IMR-90 (cell line): ENCODE measurements around the gene VAV1. TPM values are rescaled to one million over a fixed set of nuclear protein-coding genes. Genes with fewer than 3 reads are reported as not detected.

ENCODE experiments used
- ATAC-seq: fragments of 200-7000 bp; cut with Tn5 transposase; 2 replicates; pipeline ENCODE4 v1.9.1; 2020; ENCODE audit warnings: low read depth, mild to moderate bottlenecking, moderate library complexity
- BruUV-seq: library from RNA; stranded (reverse); fragments of 400-500 nt; replicated peaks from 2 replicates; lab custom pipeline; 2021; lab: Mats Ljungman, UMichigan
- CTCF ChIA-PET: fragments of 300-600 bp; formaldehyde crosslinking; extraction: SDS; loops from one replicate; lab custom pipeline; 2021; ENCODE audit warnings: antibody characterized with exemption; lab: Yijun Ruan, JAX
- POLR2A ChIA-PET: fragments of 300-600 bp; sonication (Branson Sonifier 250); formaldehyde crosslinking; loops from one replicate; lab custom pipeline; 2022; ENCODE audit warnings: antibody characterized with exemption; ENCODE audit not compliant: unreplicated experiment; lab: Charles Lee
- DNase-seq: peaks from one replicate; pipeline ENCODE4 v3.0.0; 2013
- H2AFZ ChIP-seq: replicated peaks from 2 replicates; pipeline ENCODE3; 2013; ENCODE audit warnings: low read length, mild to moderate bottlenecking; ENCODE audit not compliant: poor library complexity
- H2AK5ac ChIP-seq: 2 replicates; pipeline ENCODE4 v1.6.1; 2013; ENCODE audit warnings: low read depth, low read length, inconsistent platforms
- H2AK9ac ChIP-seq: replicated peaks from 2 replicates; pipeline ENCODE3; 2013; ENCODE audit warnings: mild to moderate bottlenecking, low read depth, low read length, moderate library complexity; ENCODE audit not compliant: poor library complexity
- H2BK120ac ChIP-seq: 2 replicates; pipeline ENCODE4 v1.6.1; 2013; ENCODE audit warnings: low read depth, low read length, inconsistent platforms
- H2BK15ac ChIP-seq: 3 replicates; pipeline ENCODE4 v1.6.1; 2013; ENCODE audit warnings: low read depth, low read length, inconsistent platforms
- H2BK20ac ChIP-seq: 2 replicates; pipeline ENCODE4 v1.6.1; 2013; ENCODE audit warnings: low read depth, mild to moderate bottlenecking, inconsistent platforms, low read length, moderate library complexity
- H2BK5ac ChIP-seq: 2 replicates; pipeline ENCODE4 v1.6.1; 2013; ENCODE audit warnings: mild to moderate bottlenecking, low read depth, low read length, inconsistent platforms; ENCODE audit not compliant: poor library complexity, severe bottlenecking
- H3K14ac ChIP-seq: replicated peaks from 2 replicates; pipeline ENCODE4 v1.6.1; 2013; ENCODE audit warnings: low read depth, low read length, inconsistent platforms
- H3K18ac ChIP-seq: 2 replicates; pipeline ENCODE4 v1.6.1; 2013; ENCODE audit warnings: low read depth, low read length, control low read depth
- H3K23ac ChIP-seq: 2 replicates; pipeline ENCODE4 v1.6.1; 2013; ENCODE audit warnings: low read depth, low read length, inconsistent platforms
- H3K27ac ChIP-seq: 2 replicates; pipeline ENCODE4 v1.5.1; 2013; ENCODE audit warnings: mild to moderate bottlenecking, control low read depth, low read length; ENCODE audit not compliant: insufficient read depth
- H3K27me3 ChIP-seq: 2 replicates; pipeline ENCODE4 v1.6.1; 2013; ENCODE audit warnings: low read length; ENCODE audit not compliant: control insufficient read depth, insufficient read depth
- H3K36me3 ChIP-seq: 2 replicates; pipeline ENCODE4 v1.6.1; 2013; ENCODE audit warnings: low read length, mixed read lengths; ENCODE audit not compliant: control insufficient read depth, insufficient read depth
- H3K4ac ChIP-seq: 2 replicates; pipeline ENCODE4 v1.6.1; 2013; ENCODE audit warnings: low read depth, low read length, inconsistent platforms
- H3K4me1 ChIP-seq: 2 replicates; pipeline ENCODE4 v1.6.1; 2013; ENCODE audit warnings: low read length, mixed read lengths; ENCODE audit not compliant: control insufficient read depth, insufficient read depth
- H3K4me2 ChIP-seq: 2 replicates; pipeline ENCODE4 v1.6.1; 2013; ENCODE audit warnings: low read depth, mild to moderate bottlenecking, control low read depth, low read length, moderate library complexity
- H3K4me3 ChIP-seq: 2 replicates; pipeline ENCODE4 v1.5.1; 2013; ENCODE audit warnings: low read depth, mild to moderate bottlenecking, control low read depth, low read length, moderate library complexity; ENCODE audit not compliant: insufficient read depth
- H3K56ac ChIP-seq: 2 replicates; pipeline ENCODE4 v1.6.1; 2013; ENCODE audit warnings: low read length, inconsistent platforms; ENCODE audit not compliant: insufficient read depth; ENCODE audit errors: extremely low read depth
- H3K79me1 ChIP-seq, 2 experiments: 2 replicates each; pipeline ENCODE4 v1.6.1; 2013; ENCODE audit warnings: low read length in 2 of 2, inconsistent platforms in 1 of 2, low read depth in 1 of 2
- H3K9ac ChIP-seq: 2 replicates; pipeline ENCODE4 v1.6.1; 2013; ENCODE audit warnings: low read depth, low read length, control low read depth
- H3K9me1 ChIP-seq: 2 replicates; pipeline ENCODE4 v1.6.1; 2013; ENCODE audit warnings: low read length, inconsistent platforms; ENCODE audit not compliant: insufficient read depth
- H3K9me3 ChIP-seq: 2 replicates; pipeline ENCODE4 v1.6.1; 2013; ENCODE audit warnings: low read length; ENCODE audit not compliant: control insufficient read depth, insufficient read depth
- H4K20me1 ChIP-seq: 2 replicates; pipeline ENCODE4 v1.6.1; 2013; ENCODE audit warnings: low read length, inconsistent platforms; ENCODE audit not compliant: insufficient read depth
- H4K5ac ChIP-seq: 2 replicates; pipeline ENCODE4 v1.6.1; 2013; ENCODE audit warnings: mild to moderate bottlenecking, low read depth, low read length, control low read depth
- H4K8ac ChIP-seq, 2 experiments: 2 replicates each; pipeline ENCODE4 v1.6.1; 2013; ENCODE audit warnings: low read depth in 2 of 2, low read length in 2 of 2, control low read depth in 1 of 2, inconsistent platforms in 1 of 2
- H4K91ac ChIP-seq: 2 replicates; pipeline ENCODE4 v1.6.1; 2013; ENCODE audit warnings: low read depth, low read length, inconsistent platforms; ENCODE audit not compliant: insufficient read depth
- BHLHE40 ChIP-seq: fragments of 150-350 bp; IDR thresholded peaks from 2 replicates; pipeline ENCODE4 v1.6.1; 2016; ENCODE audit warnings: mild to moderate bottlenecking, low read depth, low read length
- CEBPB ChIP-seq: IDR thresholded peaks from 2 replicates; pipeline ENCODE4 v1.6.1; 2012; ENCODE audit warnings: low read depth, low read length, improper control_type of control experiment
- CHD1 ChIP-seq: IDR thresholded peaks from 2 replicates; pipeline ENCODE4 v1.6.1; 2012; ENCODE audit warnings: low read depth, low read length, improper control_type of control experiment
- FOS ChIP-seq: fragments of 150-350 bp; IDR thresholded peaks from 2 replicates; pipeline ENCODE4 v1.6.1; 2016; ENCODE audit warnings: low read depth, low read length
- MAFK ChIP-seq: IDR thresholded peaks from 2 replicates; pipeline ENCODE4 v1.6.1; 2012; ENCODE audit warnings: low read depth, low read length, improper control_type of control experiment
- MAZ ChIP-seq: IDR thresholded peaks from 2 replicates; pipeline ENCODE4 v1.6.1; 2012; ENCODE audit warnings: low read depth, mild to moderate bottlenecking, low read length, improper control_type of control experiment, moderate library complexity, borderline replicate concordance
- MXI1 ChIP-seq: IDR thresholded peaks from 2 replicates; pipeline ENCODE4 v1.6.1; 2012; ENCODE audit warnings: low read depth, mild to moderate bottlenecking, low read length, moderate library complexity, borderline replicate concordance
- NFE2L2 ChIP-seq: fragments of 150-350 bp; IDR thresholded peaks from 2 replicates; pipeline ENCODE4 v1.6.1; 2016; ENCODE audit warnings: low read depth, mild to moderate bottlenecking, low read length
- POLR2A ChIP-seq: IDR thresholded peaks from 2 replicates; pipeline ENCODE4 v1.6.1; 2012; ENCODE audit warnings: mild to moderate bottlenecking, low read depth, low read length
- RAD21 ChIP-seq: IDR thresholded peaks from 2 replicates; pipeline ENCODE4 v1.6.1; 2012; ENCODE audit warnings: low read length, improper control_type of control experiment
- RCOR1 ChIP-seq: IDR thresholded peaks from 2 replicates; pipeline ENCODE4 v1.6.1; 2012; ENCODE audit warnings: mild to moderate bottlenecking, low read length, improper control_type of control experiment; ENCODE audit not compliant: insufficient replicate concordance
- RFX5 ChIP-seq: IDR thresholded peaks from 2 replicates; pipeline ENCODE4 v1.8.0; 2012; ENCODE audit warnings: low read depth, mild to moderate bottlenecking, low read length, moderate library complexity
- SMC3 ChIP-seq: fragments of 150-350 bp; IDR thresholded peaks from 2 replicates; pipeline ENCODE4 v1.6.1; 2016; ENCODE audit warnings: low read depth, mild to moderate bottlenecking, antibody characterized with exemption, low read length, moderate library complexity
- WGBS, 2 experiments: methylation state at CpG; one replicate each; pipeline versions ENCODE4 v1.1.5 to v1.1.7; 2013; ENCODE audit warnings: missing lambda C conversion rate in 2 of 2; ENCODE audit not compliant: insufficient read length in 1 of 2; ENCODE audit errors: extremely low coverage in 2 of 2; 5-methylcytosine and 5-hydroxymethylcytosine counted together
- dilution Hi-C: fragments of 300-500 bp; cut with HindIII; formaldehyde crosslinking; loops from one replicate; pipeline ENCODE4 v1.14.3; 2018; ENCODE audit warnings: low sequenced_read_pairs; ENCODE audit not compliant: unreplicated experiment
- in situ Hi-C: fragments of 300-500 bp; cut with MboI; formaldehyde crosslinking; loops from 3 replicates; pipeline ENCODE4 v1.14.3; 2019; ENCODE audit warnings: low sequenced_read_pairs, inconsistent platforms, mixed read lengths
- intact Hi-C: fragments of 100-400 bp; cut with micrococcal nuclease; formaldehyde crosslinking; loops from 2 replicates; pipeline ENCODE4 v1.10.0; 2022
- polyA plus RNA-seq, 3 experiments: library from polyadenylated mRNA; depleted of rRNA; stranded (reverse); fragments of >200 nt; gene quantifications; 2 replicates each; pipeline ENCODE4 v1.2.3, GENCODE V29; 2012; ENCODE audit warnings: low replicate concordance in 1 of 3
- total RNA-seq: library from RNA; depleted of rRNA; stranded (reverse); fragments of >200 nt; gene quantifications from 2 replicates; pipeline ENCODE4 v1.2.3, GENCODE V29; 2012
- TF ChIP-seq, protein P1 (sequence below): conservative IDR thresholded peaks from 2 replicates; pipeline ENCODE4 v1.5.1; 2012; ENCODE audit warnings: mild to moderate bottlenecking, low read depth, low read length, improper control_type of control experiment
- TF ChIP-seq, protein P2 (sequence below): fragments of 150-350 bp; IDR thresholded peaks from 2 replicates; pipeline ENCODE4 v1.6.1; 2017; ENCODE audit warnings: mild to moderate bottlenecking, antibody characterized with exemption, low read length, low read depth
- TF ChIP-seq, protein P3 (sequence below): fragments of 150-350 bp; IDR thresholded peaks from 2 replicates; pipeline ENCODE4 v1.6.1; 2016; ENCODE audit warnings: low read depth, mild to moderate bottlenecking, low read length, moderate library complexity, borderline replicate concordance

VAV1 gene
- total and polyA plus RNA-seq, 2 of the 4 experiments (the other 2 are of a cell fraction): not detected

DNA sequence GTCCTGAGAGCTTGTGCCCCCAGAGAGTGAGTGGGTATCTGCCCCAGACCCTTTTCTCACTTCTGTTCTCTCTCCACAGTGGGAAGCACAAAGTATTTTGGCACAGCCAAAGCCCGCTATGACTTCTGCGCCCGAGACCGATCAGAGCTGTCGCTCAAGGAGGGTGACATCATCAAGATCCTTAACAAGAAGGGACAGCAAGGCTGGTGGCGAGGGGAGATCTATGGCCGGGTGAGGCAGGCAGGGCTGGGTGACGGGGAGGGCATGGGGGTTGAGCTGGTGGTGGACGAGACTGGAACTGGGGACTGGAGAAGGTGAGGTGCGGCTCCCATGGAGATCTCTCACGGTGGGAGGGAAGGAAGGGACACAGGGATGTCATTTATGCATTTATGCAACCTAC is 81.4 kb downstream of the VAV1 start:
- intact Hi-C loops: no loop called here
- no peak overlapping the region for H2AK5ac ChIP-seq
- dilution Hi-C loops: no loop called here

More for the DNA sequence above, 81.4 kb downstream of the VAV1 start:
- Histone ChIP-seq H4K91ac (no peak overlapping the region), H3K27me3 (no peaks in the 10 kb centered on the region), H3K9ac (no peak overlapping the region), H2BK5ac (no peak overlapping the region), H4K8ac (no peak overlapping the region), H3K4ac (no peak overlapping the region), H4K5ac (no peak overlapping the region), H3K4me1 (no peaks in the 10 kb centered on the region), H3K9me3 (no peaks in the 10 kb centered on the region), H2BK20ac (no peak overlapping the region), H3K4me2 (no peak overlapping the region), H2BK120ac (no peak overlapping the region), H2BK15ac (no peak overlapping the region), H3K36me3 (no peaks in the 10 kb centered on the region), H3K27ac (no peak overlapping the region), H2AK9ac (no peak overlapping the region), H3K79me1 (no peaks in the 10 kb centered on the region), H3K18ac (no peak overlapping the region), H3K23ac (no peak overlapping the region), H3K14ac (no peak overlapping the region), H4K20me1 (no peaks in the 10 kb centered on the region), H2AFZ (no peak overlapping the region), H3K9me1 (no peaks in the 10 kb centered on the region), H3K4me3 (no peak overlapping the region), H3K56ac (no peak overlapping the region)
- 80% methylated on average over 1 of the region's 11 CpGs; no CpG with 5 or more reads in 1 of the 2 experiments for WGBS, 2 experiments
- in situ Hi-C loops: loop anchor here (25.0 kb wide), 1 partner anchor 717 kb away; the partner anchor contains the start of gene ACSBG2
- DNase-seq (no peak), ATAC-seq (no peak)
- ChIA-PET POLR2A (no interaction called here), CTCF (interaction anchor here (1.0 kb wide), 1 partner anchor 9 kb away, joined by 3 read pairs; no protein-coding TSS in a partner anchor)
- TF ChIP-seq RAD21 (no peak), CEBPB (no peak), RFX5 (no peak), MXI1 (no peak), MAFK (no peak), SMC3 (no peak), POLR2A (no peak), FOS (no peak), MAZ (no peak), NFE2L2 (no peak), CHD1 (no peak), RCOR1 (no peak), BHLHE40 (no peak)
- TF ChIP-seq, protein P1, sequence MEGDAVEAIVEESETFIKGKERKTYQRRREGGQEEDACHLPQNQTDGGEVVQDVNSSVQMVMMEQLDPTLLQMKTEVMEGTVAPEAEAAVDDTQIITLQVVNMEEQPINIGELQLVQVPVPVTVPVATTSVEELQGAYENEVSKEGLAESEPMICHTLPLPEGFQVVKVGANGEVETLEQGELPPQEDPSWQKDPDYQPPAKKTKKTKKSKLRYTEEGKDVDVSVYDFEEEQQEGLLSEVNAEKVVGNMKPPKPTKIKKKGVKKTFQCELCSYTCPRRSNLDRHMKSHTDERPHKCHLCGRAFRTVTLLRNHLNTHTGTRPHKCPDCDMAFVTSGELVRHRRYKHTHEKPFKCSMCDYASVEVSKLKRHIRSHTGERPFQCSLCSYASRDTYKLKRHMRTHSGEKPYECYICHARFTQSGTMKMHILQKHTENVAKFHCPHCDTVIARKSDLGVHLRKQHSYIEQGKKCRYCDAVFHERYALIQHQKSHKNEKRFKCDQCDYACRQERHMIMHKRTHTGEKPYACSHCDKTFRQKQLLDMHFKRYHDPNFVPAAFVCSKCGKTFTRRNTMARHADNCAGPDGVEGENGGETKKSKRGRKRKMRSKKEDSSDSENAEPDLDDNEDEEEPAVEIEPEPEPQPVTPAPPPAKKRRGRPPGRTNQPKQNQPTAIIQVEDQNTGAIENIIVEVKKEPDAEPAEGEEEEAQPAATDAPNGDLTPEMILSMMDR: no peak
- TF ChIP-seq, protein P2, sequence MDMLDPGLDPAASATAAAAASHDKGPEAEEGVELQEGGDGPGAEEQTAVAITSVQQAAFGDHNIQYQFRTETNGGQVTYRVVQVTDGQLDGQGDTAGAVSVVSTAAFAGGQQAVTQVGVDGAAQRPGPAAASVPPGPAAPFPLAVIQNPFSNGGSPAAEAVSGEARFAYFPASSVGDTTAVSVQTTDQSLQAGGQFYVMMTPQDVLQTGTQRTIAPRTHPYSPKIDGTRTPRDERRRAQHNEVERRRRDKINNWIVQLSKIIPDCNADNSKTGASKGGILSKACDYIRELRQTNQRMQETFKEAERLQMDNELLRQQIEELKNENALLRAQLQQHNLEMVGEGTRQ: no peak
- TF ChIP-seq, protein P3, sequence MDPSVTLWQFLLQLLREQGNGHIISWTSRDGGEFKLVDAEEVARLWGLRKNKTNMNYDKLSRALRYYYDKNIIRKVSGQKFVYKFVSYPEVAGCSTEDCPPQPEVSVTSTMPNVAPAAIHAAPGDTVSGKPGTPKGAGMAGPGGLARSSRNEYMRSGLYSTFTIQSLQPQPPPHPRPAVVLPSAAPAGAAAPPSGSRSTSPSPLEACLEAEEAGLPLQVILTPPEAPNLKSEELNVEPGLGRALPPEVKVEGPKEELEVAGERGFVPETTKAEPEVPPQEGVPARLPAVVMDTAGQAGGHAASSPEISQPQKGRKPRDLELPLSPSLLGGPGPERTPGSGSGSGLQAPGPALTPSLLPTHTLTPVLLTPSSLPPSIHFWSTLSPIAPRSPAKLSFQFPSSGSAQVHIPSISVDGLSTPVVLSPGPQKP: no peak
- BruUV-seq: no TSS peak
